Esophagus muscularis mucosa (tissue), 3 donors: ENCODE measurements around the gene AQP7.

ENCODE experiments used
- CTCF ChIP-seq, 3 experiments: fragments of 200-600 bp in 2 of 3; fragments of 450-650 bp in 1 of 3; sonication (generic) in 2 of 3; IDR thresholded peaks; one replicate each; pipeline ENCODE4 v1.5.1; 2017 to 2019; ENCODE audit warnings: antibody characterized with exemption in 3 of 3, mild to moderate bottlenecking in 2 of 3, moderate library complexity in 1 of 3
- POLR2A ChIP-seq: fragments of 450-650 bp; IDR thresholded peaks from one replicate; pipeline ENCODE4 v1.6.1; 2017; ENCODE audit warnings: antibody characterized with exemption, moderate library complexity, mild to moderate bottlenecking, low read depth
- POLR2AphosphoS5 ChIP-seq, 2 donors: sonication (generic); formaldehyde crosslinking; IDR thresholded peaks; one replicate each; pipeline ENCODE4 v1.6.1; 2017; ENCODE audit warnings: antibody characterized with exemption in 2 of 2

- TF ChIP-seq POLR2A (no peak), POLR2AphosphoS5 (IDR thresholded peaks at IDR 0.05) (no peak), CTCF (IDR thresholded peaks at IDR 0.05) (no peak)
Measured at GRCh38 chr9:33388110-33388994, 14.0 kb downstream of the AQP7 start.
